Upper lobe of left lung (tissue), 6 donors: ENCODE measurements around the gene CITED4. TPM values are rescaled to one million over a fixed set of nuclear protein-coding genes. Genes with fewer than 3 reads are reported as not detected.
A peak's percentile ranks its signal among the peaks of the same experiment; 100 is the strongest.

ENCODE experiments used
- ATAC-seq, 2 donors: fragments of 200-7000 bp; cut with Tn5 transposase; one replicate each; pipeline ENCODE4 v1.9.1; 2022; ENCODE audit warnings: mild to moderate bottlenecking in 2 of 2, moderate library complexity in 2 of 2; ENCODE audit not compliant: low FRiP score in 2 of 2
- DNase-seq, 2 donors: peaks; one replicate each; pipeline ENCODE4 v3.0.0-alpha.2; 2019 to 2020
- H3K27ac ChIP-seq, 4 donors: fragments of 200-600 bp; sonication (generic); one replicate each; pipeline ENCODE4 v1.5.1; 2016 to 2019
- H3K27me3 ChIP-seq, 4 donors: fragments of 200-600 bp; sonication (generic); one replicate each; pipeline ENCODE4 v1.5.1; 2017 to 2019
- H3K36me3 ChIP-seq, 4 donors: fragments of 200-600 bp; sonication (generic); one replicate each; pipeline ENCODE4 v1.5.1; 2016 to 2019
- H3K4me1 ChIP-seq, 4 donors: fragments of 200-600 bp; sonication (generic); one replicate each; pipeline ENCODE4 v1.5.1; 2018 to 2019
- H3K4me3 ChIP-seq, 4 donors: fragments of 200-600 bp; sonication (generic); one replicate each; pipeline ENCODE4 v1.5.1; 2017 to 2019; ENCODE audit warnings: mild to moderate bottlenecking in 2 of 4, moderate library complexity in 1 of 4
- H3K9me3 ChIP-seq, 4 donors: fragments of 200-600 bp; sonication (generic); one replicate each; pipeline ENCODE4 v1.5.1; 2018 to 2019
- EP300 ChIP-seq, 4 donors: sonication (generic); formaldehyde crosslinking; IDR thresholded peaks; one replicate each; pipeline ENCODE4 v1.5.1; 2017; ENCODE audit warnings: antibody characterized with exemption in 4 of 4, control low read depth in 2 of 4
- POLR2A ChIP-seq, 4 donors: fragments of 450-650 bp; IDR thresholded peaks; one replicate each; pipeline ENCODE4 v1.5.1; 2016 to 2017; ENCODE audit warnings: antibody characterized with exemption in 4 of 4, mild to moderate bottlenecking in 2 of 4
- POLR2AphosphoS5 ChIP-seq, 2 donors: sonication (generic); formaldehyde crosslinking; IDR thresholded peaks; one replicate each; pipeline ENCODE4 v1.5.1; 2017; ENCODE audit warnings: antibody characterized with exemption in 2 of 2
- WGBS, 2 donors: methylation state at CpG; one replicate each; pipeline ENCODE4 v1.1.5; 2017 to 2018; 5-methylcytosine and 5-hydroxymethylcytosine counted together
- total RNA-seq, 6 donors: library from RNA; depleted of rRNA in 4 of 6; stranded (reverse); fragments of >200 nt in 4 of 6; gene quantifications; one replicate each; pipeline versions ENCODE4 v1.1.0 to v1.2.1, GENCODE V29; 2016 to 2021
- TF ChIP-seq, protein P1 (sequence below), 6 experiments: fragments of 450-650 bp in 4 of 6; fragments of 200-600 bp in 2 of 6; sonication (generic) in 2 of 6; IDR thresholded peaks; one replicate each; pipeline ENCODE4 v1.5.1; 2016 to 2019; ENCODE audit warnings: antibody characterized with exemption in 6 of 6
- donor health status: DM: no; HTN: no; CAD: no; lungs with moderate emphysema.
- donor health status: DM: no; HTN: yes; CAD: no; lungs with severe emphysema.

The CITED4 gene
- total RNA-seq, 6 donors from 2014 or later: 8.4 to 36.5 (median 19.8) TPM

DNA sequence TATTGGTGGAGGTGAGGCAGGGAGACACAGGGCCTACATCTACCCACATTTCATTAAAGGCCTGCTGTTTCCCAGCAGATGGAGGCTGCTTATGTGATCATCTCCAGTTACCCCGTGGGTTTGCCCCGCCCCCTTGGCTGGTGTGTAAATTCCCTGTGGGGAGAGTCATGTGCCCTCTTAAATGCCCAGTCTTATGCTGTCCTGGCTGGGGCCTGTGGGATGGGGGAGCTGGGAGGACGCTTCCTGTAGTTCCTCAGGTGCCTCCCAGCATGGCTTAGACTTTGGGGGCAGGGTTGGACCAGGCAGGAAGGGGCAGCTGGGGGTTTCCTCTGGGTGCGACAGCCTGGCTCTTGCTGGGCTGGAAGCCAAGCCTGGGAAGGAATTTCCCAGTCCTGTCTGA, 15.5 kb upstream of the CITED4 start:
- Histone ChIP-seq H3K27ac (peak overlapping the region in 3 of 4 donors; percentile 44 to 58 (median 51)), H3K4me1 (peaks cover 10 to 37% (median 19%) of the 10 kb centered on the region in 4 donors), H3K4me3 (no peak overlapping the region), H3K9me3 (peaks cover 0 to 6% (median 3%) of the 10 kb centered on the region in 4 donors), H3K36me3 (no peaks in the 10 kb centered on the region), H3K27me3 (no peaks in the 10 kb centered on the region)
- DNase-seq (peak in 1 of 2 donors; percentile 53), ATAC-seq (peak in 1 of 2 donors; percentile 39)
- TF ChIP-seq POLR2A (IDR thresholded peaks at IDR 0.05): no peak
- TF ChIP-seq POLR2AphosphoS5 (IDR thresholded peaks at IDR 0.05): no peak
- TF ChIP-seq, protein P1, sequence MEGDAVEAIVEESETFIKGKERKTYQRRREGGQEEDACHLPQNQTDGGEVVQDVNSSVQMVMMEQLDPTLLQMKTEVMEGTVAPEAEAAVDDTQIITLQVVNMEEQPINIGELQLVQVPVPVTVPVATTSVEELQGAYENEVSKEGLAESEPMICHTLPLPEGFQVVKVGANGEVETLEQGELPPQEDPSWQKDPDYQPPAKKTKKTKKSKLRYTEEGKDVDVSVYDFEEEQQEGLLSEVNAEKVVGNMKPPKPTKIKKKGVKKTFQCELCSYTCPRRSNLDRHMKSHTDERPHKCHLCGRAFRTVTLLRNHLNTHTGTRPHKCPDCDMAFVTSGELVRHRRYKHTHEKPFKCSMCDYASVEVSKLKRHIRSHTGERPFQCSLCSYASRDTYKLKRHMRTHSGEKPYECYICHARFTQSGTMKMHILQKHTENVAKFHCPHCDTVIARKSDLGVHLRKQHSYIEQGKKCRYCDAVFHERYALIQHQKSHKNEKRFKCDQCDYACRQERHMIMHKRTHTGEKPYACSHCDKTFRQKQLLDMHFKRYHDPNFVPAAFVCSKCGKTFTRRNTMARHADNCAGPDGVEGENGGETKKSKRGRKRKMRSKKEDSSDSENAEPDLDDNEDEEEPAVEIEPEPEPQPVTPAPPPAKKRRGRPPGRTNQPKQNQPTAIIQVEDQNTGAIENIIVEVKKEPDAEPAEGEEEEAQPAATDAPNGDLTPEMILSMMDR (IDR thresholded peaks at IDR 0.05): no peak
- TF ChIP-seq EP300 (IDR thresholded peaks at IDR 0.05): no peak
- WGBS, 2 donors: 26 to 29% methylated on average over 2 to 4 of the region's 4 CpGs

- Histone ChIP-seq H3K36me3 (no peaks in the 10 kb centered on the region), H3K4me3 (no peak overlapping the region), H3K27me3 (no peaks in the 10 kb centered on the region), H3K9me3 (peaks cover 0 to 6% (median 3%) of the 10 kb centered on the region in 4 donors), H3K4me1 (peaks cover 10 to 40% (median 19%) of the 10 kb centered on the region in 4 donors), H3K27ac (peak overlapping the region in 2 of 4 donors; percentile 51 to 58)
- DNase-seq (no peak), ATAC-seq (no peak)
- WGBS, 2 donors: 93 to 100% methylated on average over 1 of the region's 1 CpG
- no peak for TF ChIP-seq POLR2A (IDR thresholded peaks at IDR 0.05)
- TF ChIP-seq, protein P1 (IDR thresholded peaks at IDR 0.05): no peak
- no peak for TF ChIP-seq EP300 (IDR thresholded peaks at IDR 0.05)
- no peak for TF ChIP-seq POLR2AphosphoS5 (IDR thresholded peaks at IDR 0.05)
Observed at GRCh38 chr1:40876891-40877290, 14.7 kb upstream of the CITED4 start.

GRCh38 chr1:40876436-40876761, 14.2 kb upstream of the CITED4 start:
- 93 to 98% methylated on average over 2 of the region's 2 CpGs for WGBS, 2 donors
- H3K27ac ChIP-seq: peak overlapping the region in 3 of 4 donors; percentile 31 to 57 (median 35)

DNA sequence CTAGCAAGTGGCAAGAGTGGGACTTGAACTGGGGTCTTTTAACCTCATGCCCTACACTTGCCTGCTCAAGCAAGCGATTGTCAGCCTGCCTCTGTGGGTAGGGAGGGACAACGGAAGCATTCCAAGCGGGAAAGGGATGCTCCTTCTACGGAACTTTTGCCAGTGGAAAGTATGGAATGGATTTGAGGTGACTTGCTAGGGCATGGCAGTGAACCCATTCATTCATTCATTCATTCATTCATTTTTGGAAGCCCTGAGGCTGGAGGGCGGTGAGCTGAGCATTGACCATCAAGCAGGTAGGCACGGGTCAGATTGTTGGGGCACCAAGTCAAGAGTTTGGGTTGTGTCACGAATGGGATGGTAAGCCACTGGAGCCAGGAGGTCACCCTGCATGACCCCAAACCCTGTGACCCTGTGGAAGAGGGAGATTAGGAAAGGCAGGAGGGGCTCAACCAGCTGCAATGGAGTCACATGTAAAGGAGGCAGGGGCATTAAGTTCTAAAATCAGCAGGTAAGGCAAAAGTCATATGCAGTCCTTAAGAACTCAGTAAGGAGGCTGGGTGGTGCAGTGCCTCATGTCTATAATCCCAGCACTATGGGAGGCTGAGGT, 11.8 kb upstream of the CITED4 start:
- no peaks in the 10 kb centered on the region for H3K36me3 ChIP-seq
- no peak for TF ChIP-seq EP300 (IDR thresholded peaks at IDR 0.05)
- TF ChIP-seq, protein P1 (IDR thresholded peaks at IDR 0.05): no peak
- no peak for TF ChIP-seq POLR2AphosphoS5 (IDR thresholded peaks at IDR 0.05)
- TF ChIP-seq POLR2A (IDR thresholded peaks at IDR 0.05): no peak
- ATAC-seq: no peak

More at GRCh38 chr1:40876436-40876761, 14.2 kb upstream of the CITED4 start:
- DNase-seq: no peak
- no peak overlapping the region for H3K4me3 ChIP-seq
- no peaks in the 10 kb centered on the region for H3K36me3 ChIP-seq
- TF ChIP-seq POLR2AphosphoS5 (IDR thresholded peaks at IDR 0.05): no peak
- TF ChIP-seq, protein P1 (IDR thresholded peaks at IDR 0.05): no peak
- TF ChIP-seq EP300 (IDR thresholded peaks at IDR 0.05): no peak
- no peak for TF ChIP-seq POLR2A (IDR thresholded peaks at IDR 0.05)
- no peaks in the 10 kb centered on the region for H3K27me3 ChIP-seq
- peaks cover 0 to 6% (median 3%) of the 10 kb centered on the region in 4 donors for H3K9me3 ChIP-seq
- peaks cover 10 to 42% (median 19%) of the 10 kb centered on the region in 4 donors for H3K4me1 ChIP-seq
- no peak for ATAC-seq

GRCh38 chr1:40872276-40872675, 10.1 kb upstream of the CITED4 start:
- TF ChIP-seq, protein P1 (IDR thresholded peaks at IDR 0.05): no peak
- TF ChIP-seq EP300 (IDR thresholded peaks at IDR 0.05): peak in 1 of 4 donors; percentile 13
- WGBS, 2 donors: 71 to 91% methylated on average over 3 of the region's 3 CpGs
- peaks cover 0 to 11% (median 5%) of the 10 kb centered on the region in 4 donors for H3K9me3 ChIP-seq
- no peak for ATAC-seq
- H3K27ac ChIP-seq: no peak overlapping the region
- no peak for DNase-seq
- H3K4me1 ChIP-seq: peaks cover 9 to 33% (median 14%) of the 10 kb centered on the region in 4 donors
- no peaks in the 10 kb centered on the region for H3K36me3 ChIP-seq
- H3K4me3 ChIP-seq: no peak overlapping the region
- H3K27me3 ChIP-seq: no peaks in the 10 kb centered on the region

More for the DNA sequence above, 11.8 kb upstream of the CITED4 start:
- H3K4me1 ChIP-seq: peaks cover 10 to 42% (median 19%) of the 10 kb centered on the region in 4 donors
- no peak overlapping the region for H3K4me3 ChIP-seq
- peaks cover 0 to 11% (median 5%) of the 10 kb centered on the region in 4 donors for H3K9me3 ChIP-seq
- no peaks in the 10 kb centered on the region for H3K27me3 ChIP-seq
- H3K27ac ChIP-seq: no peak overlapping the region
- DNase-seq: no peak
- 94% methylated on average over 7 of the region's 7 CpGs for WGBS, 2 donors
